SH-SY5Y (cell line): ENCODE results near the gene EHBP1.
A peak's percentile ranks its signal among the peaks of the same experiment; 100 is the strongest.

ENCODE experiments used
- GATA2 ChIP-seq: IDR thresholded peaks from 2 replicates; pipeline ENCODE4 v1.6.1; 2011; ENCODE audit warnings: mild to moderate bottlenecking, low read depth, low read length
- GATA3 ChIP-seq: IDR thresholded peaks from 2 replicates; pipeline ENCODE4 v1.6.1; 2011; ENCODE audit warnings: low read depth, mild to moderate bottlenecking, low read length, moderate library complexity

The EHBP1 gene

DNA sequence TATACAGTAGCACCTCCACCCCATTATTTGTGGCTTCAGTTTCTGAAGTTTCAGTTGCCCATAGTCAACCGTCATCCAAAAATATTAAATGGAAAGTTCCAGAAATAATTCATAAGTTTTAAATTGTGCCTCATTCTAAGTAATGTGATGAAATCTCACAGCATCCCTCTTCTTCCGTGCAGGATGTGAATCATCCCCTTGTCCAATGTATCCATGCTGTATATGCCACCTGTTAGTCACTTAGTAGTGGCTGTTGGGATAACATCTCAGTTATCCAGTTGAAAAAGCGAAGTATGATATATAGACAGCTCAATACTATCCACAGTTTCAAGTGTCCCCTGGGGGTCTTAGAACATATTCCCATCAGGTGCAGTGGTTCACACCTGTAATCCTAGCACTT is 226.0 kb downstream of the EHBP1 start:
- TF ChIP-seq GATA3 (no peak), GATA2 (no peak)

DNA sequence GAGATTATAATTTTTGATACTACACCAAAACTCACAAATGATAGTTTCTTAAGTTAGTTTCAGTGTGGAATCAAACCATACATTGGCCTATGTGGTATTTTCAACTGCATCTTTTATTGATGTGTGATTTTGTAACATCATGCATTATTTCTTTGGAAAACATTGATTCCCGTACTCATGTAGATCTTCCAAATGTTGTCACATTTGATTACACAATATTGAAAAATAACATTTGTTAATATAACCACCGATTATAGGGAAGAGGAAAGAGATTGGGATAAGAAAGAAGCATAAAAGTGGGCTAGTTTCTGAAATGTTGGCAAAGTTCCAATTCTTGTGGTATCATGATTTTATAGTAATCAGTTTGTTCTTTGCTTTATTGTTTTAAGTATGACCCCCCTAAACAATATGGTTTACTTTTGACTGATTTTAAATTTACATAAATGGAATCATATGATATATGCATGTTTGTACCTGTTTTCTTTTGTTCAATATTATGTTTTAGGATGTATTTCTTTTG is 227.9 kb downstream of the EHBP1 start:
- no peak for TF ChIP-seq GATA3
- no peak for TF ChIP-seq GATA2

DNA sequence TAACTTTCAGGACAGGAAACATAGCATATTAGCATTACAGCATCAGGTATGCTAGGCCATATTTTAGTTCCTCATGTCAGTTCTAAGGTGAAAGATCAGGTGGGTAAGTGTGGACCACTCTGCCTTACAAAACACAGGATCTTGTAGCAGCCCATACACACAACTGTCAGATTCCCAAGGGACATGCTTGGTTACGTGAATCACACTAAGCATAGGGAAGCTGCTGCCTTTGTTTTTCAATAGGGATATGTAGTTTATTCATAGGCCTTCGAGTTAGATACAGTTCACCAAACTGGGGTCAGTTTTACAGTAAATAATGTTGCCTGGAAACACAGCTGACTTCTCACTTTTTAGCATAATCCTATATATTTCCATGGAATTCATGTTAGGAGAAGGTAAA is 229.0 kb downstream of the EHBP1 start:
- TF ChIP-seq GATA2 (no peak), GATA3 (no peak)

DNA sequence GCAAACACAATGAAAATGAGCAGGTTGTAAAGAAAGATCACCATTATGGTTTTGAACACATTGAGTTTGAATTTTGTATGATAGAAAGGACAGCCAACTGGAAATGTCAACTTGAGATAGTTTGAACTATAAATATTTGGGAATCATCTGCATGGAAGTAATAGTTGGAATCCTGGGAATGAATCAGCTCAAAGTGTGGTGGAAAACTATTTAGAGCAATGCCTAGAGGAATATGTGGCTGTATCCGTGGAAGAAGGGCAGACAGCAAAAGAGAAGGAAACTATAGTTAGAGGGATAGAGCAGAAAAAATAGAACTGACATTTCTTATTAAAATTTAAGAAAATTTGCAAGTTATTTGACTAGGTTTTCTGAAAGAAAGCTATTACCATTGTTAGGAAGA is 232.6 kb downstream of the EHBP1 start:
- no peak for TF ChIP-seq GATA2
- TF ChIP-seq GATA3: no peak

DNA sequence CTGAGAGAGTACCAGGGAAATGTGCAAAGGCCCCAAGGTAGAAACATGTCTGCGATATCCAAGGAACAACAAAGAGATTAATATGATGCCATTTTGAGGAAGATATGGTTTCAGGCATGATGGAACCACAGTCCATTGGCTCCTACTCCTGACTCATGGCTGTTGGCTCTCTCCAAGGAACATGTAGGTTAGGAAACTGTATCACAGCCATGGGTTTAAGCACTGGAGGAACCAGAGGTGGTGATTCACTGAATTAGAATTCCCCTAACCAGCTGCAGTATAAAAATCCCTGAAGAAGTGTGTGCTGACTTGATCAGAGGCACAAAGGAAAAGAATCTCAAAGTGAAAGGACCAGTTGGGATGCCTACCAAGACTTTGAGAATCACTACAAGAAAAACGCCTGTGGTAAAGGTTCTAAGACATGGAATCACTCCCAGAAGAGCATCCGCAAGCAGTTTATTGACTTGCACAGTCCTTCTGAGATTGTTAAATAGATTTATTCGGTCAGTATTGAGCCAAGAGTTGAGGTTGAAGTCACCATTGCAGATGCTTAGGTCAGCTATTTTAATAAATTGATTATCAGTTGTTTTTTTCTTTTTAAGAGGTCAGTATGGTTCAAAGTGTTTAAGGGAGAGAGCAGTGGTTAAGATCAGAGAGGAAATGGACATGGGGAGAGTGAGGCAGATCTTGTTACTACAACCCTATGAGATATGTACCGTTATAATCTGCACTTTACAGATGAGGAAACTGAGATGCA is 234.4 kb downstream of the EHBP1 start:
- TF ChIP-seq GATA3 (no peak), GATA2 (no peak)

DNA sequence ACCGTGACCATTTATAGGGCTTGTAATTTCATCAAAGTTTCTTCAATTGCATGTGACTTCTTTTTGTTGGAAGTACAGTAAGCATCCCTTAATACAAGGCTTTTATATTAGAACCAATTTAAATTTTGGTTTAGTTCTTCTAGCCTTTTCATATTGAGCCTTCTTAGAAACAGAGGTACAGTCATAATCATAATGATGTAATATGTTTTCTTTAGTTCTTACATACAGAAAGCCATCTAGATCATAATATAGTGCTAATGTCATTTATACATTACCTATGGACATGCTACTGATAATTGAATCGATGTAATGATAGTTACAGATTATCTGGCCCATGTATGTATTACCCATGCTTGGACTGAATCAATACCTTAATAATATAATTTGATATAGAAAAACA is 235.2 kb downstream of the EHBP1 start:
- TF ChIP-seq GATA3: no peak
- TF ChIP-seq GATA2: no peak

DNA sequence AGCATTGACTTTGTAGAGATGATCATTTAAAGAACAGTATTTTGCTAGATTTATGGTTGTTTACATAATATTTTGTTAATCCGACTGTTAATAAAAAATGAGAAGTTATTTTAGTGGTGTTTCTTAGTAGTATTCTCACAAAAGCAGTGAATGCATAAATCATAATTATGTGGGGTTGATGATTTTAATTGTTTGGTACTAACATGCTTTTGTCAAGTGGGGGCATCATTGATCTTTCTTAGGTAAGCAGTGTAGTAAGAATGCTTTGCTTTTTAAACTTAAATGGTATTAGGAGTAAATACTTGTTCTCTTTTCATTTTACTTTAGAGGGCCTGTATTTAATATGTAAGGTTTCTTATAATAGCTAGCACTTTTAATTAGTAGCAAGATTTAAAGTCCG is 235.9 kb downstream of the EHBP1 start:
- TF ChIP-seq GATA2 (no peak), GATA3 (no peak)

DNA sequence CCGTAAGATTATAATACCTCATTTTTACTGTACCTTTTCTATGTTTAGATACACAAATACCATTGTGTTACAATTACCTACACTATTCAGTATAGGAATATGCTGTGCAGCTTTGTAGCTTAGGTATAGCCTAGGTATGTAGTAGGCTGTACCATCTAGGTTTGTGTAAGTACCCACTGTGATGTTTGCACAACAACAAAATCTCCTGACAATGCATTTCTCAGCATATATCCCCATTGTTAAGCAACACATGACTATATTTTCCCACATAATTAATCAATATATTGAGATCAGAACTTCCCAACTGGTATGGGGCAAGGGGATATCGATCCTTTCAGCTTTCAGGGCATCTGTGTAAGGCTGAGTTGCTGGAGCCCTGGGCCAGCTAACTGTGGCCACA is 238.8 kb downstream of the EHBP1 start:
- TF ChIP-seq GATA2: no peak

DNA sequence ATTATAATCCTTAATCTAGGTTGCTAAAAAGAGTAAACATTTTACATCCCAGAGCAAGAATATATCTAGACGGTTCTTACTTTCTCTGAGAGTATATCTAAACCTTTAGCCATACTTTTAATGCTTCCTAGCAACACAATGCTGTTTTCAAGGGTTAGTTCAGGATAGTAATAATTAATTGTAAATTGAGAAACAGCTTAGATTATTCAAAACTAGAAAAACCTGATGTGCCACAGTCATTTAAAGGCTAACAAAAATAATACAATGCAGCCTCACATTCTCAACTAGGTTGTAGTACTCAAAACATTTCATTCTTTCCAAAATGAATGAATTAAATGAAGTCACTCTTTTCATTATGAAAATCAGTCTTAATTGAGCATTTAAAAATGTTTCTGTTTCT is 241.9 kb downstream of the EHBP1 start:
- TF ChIP-seq GATA3 (no peak), GATA2 (no peak)

DNA sequence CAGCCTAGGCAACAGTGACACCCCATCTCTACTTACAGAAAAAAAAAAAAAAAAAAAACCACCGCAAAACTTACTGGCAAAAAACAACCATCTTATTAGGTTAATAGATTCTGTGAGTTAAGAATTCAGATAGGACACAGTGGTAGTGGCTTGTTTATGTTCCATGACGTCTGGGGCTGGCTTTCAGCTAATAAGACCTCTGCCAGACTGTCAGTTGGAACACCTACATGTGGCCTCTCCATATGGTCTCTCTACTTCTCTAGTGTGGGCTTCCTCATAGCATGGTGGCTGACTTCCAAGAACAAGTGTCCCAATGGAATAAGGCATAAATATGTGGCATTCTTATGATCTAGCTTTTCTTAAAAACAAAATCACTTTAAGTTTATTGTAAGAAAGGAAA is 251.1 kb downstream of the EHBP1 start:
- no peak for TF ChIP-seq GATA2
- TF ChIP-seq GATA3: no peak

DNA sequence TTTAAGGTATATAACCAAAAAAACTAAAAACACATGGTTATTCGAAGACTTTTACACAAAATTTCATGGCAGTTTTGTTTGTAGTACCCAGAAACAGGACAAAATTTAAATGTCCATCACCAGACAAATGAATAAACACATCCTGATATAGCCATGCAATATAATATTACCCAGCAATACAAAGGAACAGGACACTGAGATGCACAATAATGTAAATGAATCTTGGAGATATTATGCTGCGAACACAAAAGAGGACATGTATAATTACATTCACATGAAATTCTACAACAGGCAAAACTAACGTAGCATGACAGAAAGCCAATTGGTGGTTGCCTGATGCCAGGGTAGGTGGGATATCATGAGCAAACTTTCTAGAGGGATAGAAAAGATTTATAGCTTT is 252.7 kb downstream of the EHBP1 start:
- TF ChIP-seq GATA2 (no peak), GATA3 (no peak)

DNA sequence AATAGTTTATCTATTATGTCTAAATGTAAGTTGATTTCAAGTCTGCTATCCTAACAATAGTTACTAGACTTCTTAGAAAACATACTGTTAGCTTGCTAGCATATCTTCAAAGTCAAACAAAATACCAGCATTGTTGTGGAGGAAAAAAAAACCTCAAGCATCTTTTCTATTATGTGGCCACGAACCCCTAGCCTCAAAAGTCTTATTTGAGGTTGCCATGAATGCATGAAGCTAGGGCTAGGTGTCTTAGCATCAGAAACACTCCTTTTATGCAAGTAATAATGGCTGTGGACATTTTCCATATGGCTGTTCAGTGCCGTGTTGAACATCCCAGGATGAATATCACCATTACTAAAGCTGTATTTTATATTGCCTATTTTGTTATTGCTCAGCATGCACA is 258.5 kb downstream of the EHBP1 start:
- TF ChIP-seq GATA3 (no peak), GATA2 (no peak)

DNA sequence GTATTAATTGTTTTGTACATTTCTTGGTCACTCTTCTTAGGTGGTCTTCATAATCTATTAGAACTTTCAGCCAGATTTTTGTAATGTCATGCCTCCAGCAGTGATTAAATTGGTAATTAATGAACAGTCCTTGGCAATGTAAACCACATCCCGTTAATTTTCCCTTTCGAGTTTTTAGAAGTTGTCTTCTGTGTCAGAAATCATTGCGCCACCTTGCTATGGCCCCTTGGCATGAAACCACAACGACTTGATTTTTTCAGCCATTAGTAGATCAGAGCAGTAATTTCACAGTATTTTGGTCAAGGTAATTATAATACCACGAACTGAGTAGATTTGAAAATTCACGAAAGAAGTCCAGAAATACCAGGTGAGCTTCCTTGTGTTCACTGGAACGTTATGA is 259.2 kb downstream of the EHBP1 start:
- TF ChIP-seq GATA3 (no peak), GATA2 (no peak)

DNA sequence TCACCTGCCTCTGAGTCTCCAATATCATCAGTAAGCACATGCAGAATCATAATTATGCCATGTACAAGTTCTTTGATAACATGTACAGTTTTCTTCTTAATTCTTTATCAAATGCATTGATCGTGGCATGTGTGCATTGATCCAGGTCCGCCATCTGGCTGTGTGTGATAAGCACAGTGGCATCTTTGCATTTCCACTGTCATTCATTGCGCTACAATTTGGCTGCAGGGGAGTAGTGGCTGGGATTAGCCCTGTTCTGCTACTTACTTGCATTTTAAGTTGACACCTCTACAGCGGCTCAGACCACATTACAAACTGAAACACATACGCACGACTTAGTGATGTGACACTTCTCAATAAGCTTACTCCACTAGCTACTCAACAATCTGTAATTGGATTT is 261.5 kb downstream of the EHBP1 start:
- TF ChIP-seq GATA3: peak; percentile 67; the same call in 1 of the 2 replicates
- peak; percentile 78 for TF ChIP-seq GATA2

DNA sequence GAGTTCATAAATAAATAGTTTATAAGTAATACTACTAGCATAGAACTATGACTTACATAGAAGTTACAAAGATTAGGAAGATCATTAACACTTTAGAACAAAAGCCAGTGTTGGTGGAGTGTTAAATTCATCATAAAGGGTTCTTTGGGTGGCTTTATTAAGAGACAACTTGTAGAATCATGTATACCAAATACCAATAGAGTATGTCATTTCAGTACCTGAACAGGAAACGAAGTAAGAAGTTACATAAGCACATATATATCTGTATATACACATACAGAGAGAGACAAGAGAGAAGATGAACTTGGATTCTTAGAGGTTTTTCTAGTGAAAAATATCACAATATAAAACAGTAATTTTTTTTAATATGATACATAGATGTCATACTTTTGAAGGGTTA is 262.7 kb downstream of the EHBP1 start:
- TF ChIP-seq GATA3 (no peak), GATA2 (no peak)

DNA sequence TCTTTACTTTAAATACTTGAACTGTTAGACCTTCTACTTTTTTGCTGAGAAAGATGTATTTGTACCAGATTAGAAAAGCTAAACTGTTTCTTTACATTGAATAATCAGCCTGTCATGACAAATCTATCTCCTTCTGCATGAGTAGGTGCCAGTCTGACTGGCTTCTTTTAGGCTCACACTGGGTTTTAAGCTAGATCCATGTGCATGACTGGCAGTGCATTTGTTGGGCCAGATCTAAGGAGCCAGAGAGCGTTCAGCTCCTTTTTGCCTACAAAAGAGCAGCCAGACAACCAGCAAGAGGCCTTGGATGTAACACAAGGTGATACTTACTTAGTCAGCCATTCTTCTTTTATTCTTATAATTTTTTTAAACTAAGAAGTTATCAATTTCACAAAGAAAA is 263.2 kb downstream of the EHBP1 start:
- TF ChIP-seq GATA3 (no peak), GATA2 (no peak)
